ENCODE data around the gene WDR7.

WDR7 gene

GRCh38 chr18:56716692-56717146 lies 65.6 kb downstream of the WDR7 start:
- POLR2A ChIA-PET, result no interaction called here

GRCh38 chr18:56721031-56721430 lies 69.9 kb downstream of the WDR7 start:
- DNase-seq (ENCODE audit: extremely low spot score), result no peak
- POLR2A ChIA-PET, result no interaction called here
- CTCF ChIA-PET, result no interaction called here
- no peak for TF ChIP-seq TARDBP (IDR thresholded peaks at IDR 0.05)
- no peak for TF ChIP-seq LEF1 (IDR thresholded peaks at IDR 0.05; ENCODE audit: borderline replicate concordance)
- no peak for TF ChIP-seq FOXA1 (IDR thresholded peaks at IDR 0.05)
- no peak for TF ChIP-seq PKNOX1 (IDR thresholded peaks at IDR 0.05)
- TF ChIP-seq SUZ12 (IDR thresholded peaks at IDR 0.05), result no peak
- TF ChIP-seq L3MBTL2 (conservative IDR thresholded peaks at IDR 0.05), result no peak
- no peak for TF ChIP-seq CTBP1 (IDR thresholded peaks at IDR 0.05; ENCODE audit: borderline replicate concordance)
- no peak for TF ChIP-seq NFRKB (IDR thresholded peaks at IDR 0.05)
- TF ChIP-seq ZNF384 (IDR thresholded peaks at IDR 0.05), result no peak
- no peak for TF ChIP-seq ARNT (IDR thresholded peaks at IDR 0.05)
- no peak for TF ChIP-seq FOXM1 (IDR thresholded peaks at IDR 0.05; ENCODE audit: borderline replicate concordance)
- TF ChIP-seq HDGF (IDR thresholded peaks at IDR 0.05; ENCODE audit: borderline replicate concordance), result no peak
- TF ChIP-seq BHLHE40 (IDR thresholded peaks at IDR 0.05; ENCODE audit: borderline replicate concordance), result no peak
- TF ChIP-seq SP1 (IDR thresholded peaks at IDR 0.05), result no peak
- no peak for TF ChIP-seq ELF4 (IDR thresholded peaks at IDR 0.05)

More at GRCh38 chr18:56716692-56717146, 65.6 kb downstream of the WDR7 start:
- DNase-seq (ENCODE audit: extremely low spot score), result no peak
- CTCF ChIA-PET, result no interaction called here
- TF ChIP-seq FOXA1 (IDR thresholded peaks at IDR 0.05), result no peak
- TF ChIP-seq BHLHE40 (IDR thresholded peaks at IDR 0.05; ENCODE audit: borderline replicate concordance), result no peak
- no peak for TF ChIP-seq FOXM1 (IDR thresholded peaks at IDR 0.05; ENCODE audit: borderline replicate concordance)
- TF ChIP-seq SP1 (IDR thresholded peaks at IDR 0.05), result no peak
- no peak for TF ChIP-seq ARNT (IDR thresholded peaks at IDR 0.05)
- no peak for TF ChIP-seq PKNOX1 (IDR thresholded peaks at IDR 0.05)
- TF ChIP-seq SUZ12 (IDR thresholded peaks at IDR 0.05), result no peak
- no peak for TF ChIP-seq LEF1 (IDR thresholded peaks at IDR 0.05; ENCODE audit: borderline replicate concordance)
- TF ChIP-seq CTBP1 (IDR thresholded peaks at IDR 0.05; ENCODE audit: borderline replicate concordance), result no peak
- no peak for TF ChIP-seq HDGF (IDR thresholded peaks at IDR 0.05; ENCODE audit: borderline replicate concordance)

- CTCF ChIA-PET, result no interaction called here
- TF ChIP-seq NFRKB (IDR thresholded peaks at IDR 0.05) (no peak), BHLHE40 (IDR thresholded peaks at IDR 0.05; ENCODE audit: borderline replicate concordance) (no peak), HDGF (IDR thresholded peaks at IDR 0.05; ENCODE audit: borderline replicate concordance) (no peak), LEF1 (IDR thresholded peaks at IDR 0.05; ENCODE audit: borderline replicate concordance) (no peak), ELF4 (IDR thresholded peaks at IDR 0.05) (no peak), ZNF384 (IDR thresholded peaks at IDR 0.05) (no peak), SUZ12 (IDR thresholded peaks at IDR 0.05) (no peak), FOXM1 (IDR thresholded peaks at IDR 0.05; ENCODE audit: borderline replicate concordance) (no peak), ARNT (IDR thresholded peaks at IDR 0.05) (no peak), CTBP1 (IDR thresholded peaks at IDR 0.05; ENCODE audit: borderline replicate concordance) (no peak), L3MBTL2 (conservative IDR thresholded peaks at IDR 0.05) (no peak), FOXK2 (IDR thresholded peaks at IDR 0.05) (no peak), TARDBP (IDR thresholded peaks at IDR 0.05) (no peak), FOXA1 (IDR thresholded peaks at IDR 0.05) (no peak), PKNOX1 (IDR thresholded peaks at IDR 0.05) (no peak), SP1 (IDR thresholded peaks at IDR 0.05) (no peak)
- no peak for DNase-seq (ENCODE audit: extremely low spot score)
- POLR2A ChIA-PET, result no interaction called here
Measured at GRCh38 chr18:56721491-56721890, 70.3 kb downstream of the WDR7 start.

GRCh38 chr18:56722518-56722917 lies 71.4 kb downstream of the WDR7 start:
- ChIA-PET POLR2A (no interaction called here), CTCF (no interaction called here)
- no peak for TF ChIP-seq L3MBTL2 (conservative IDR thresholded peaks at IDR 0.05)
- TF ChIP-seq CTBP1 (IDR thresholded peaks at IDR 0.05; ENCODE audit: borderline replicate concordance), result no peak
- no peak for TF ChIP-seq BHLHE40 (IDR thresholded peaks at IDR 0.05; ENCODE audit: borderline replicate concordance)
- TF ChIP-seq FOXM1 (IDR thresholded peaks at IDR 0.05; ENCODE audit: borderline replicate concordance), result no peak
- TF ChIP-seq SP1 (IDR thresholded peaks at IDR 0.05), result no peak
- no peak for TF ChIP-seq ZNF384 (IDR thresholded peaks at IDR 0.05)
- TF ChIP-seq TARDBP (IDR thresholded peaks at IDR 0.05), result no peak
- no peak for TF ChIP-seq HDGF (IDR thresholded peaks at IDR 0.05; ENCODE audit: borderline replicate concordance)
- no peak for TF ChIP-seq FOXK2 (IDR thresholded peaks at IDR 0.05)
- TF ChIP-seq PKNOX1 (IDR thresholded peaks at IDR 0.05), result no peak
- no peak for TF ChIP-seq FOXA1 (IDR thresholded peaks at IDR 0.05)
- TF ChIP-seq ARNT (IDR thresholded peaks at IDR 0.05), result no peak
- no peak for TF ChIP-seq NFRKB (IDR thresholded peaks at IDR 0.05)
- no peak for TF ChIP-seq LEF1 (IDR thresholded peaks at IDR 0.05; ENCODE audit: borderline replicate concordance)
- DNase-seq (ENCODE audit: extremely low spot score), result no peak

GRCh38 chr18:56723068-56723467 lies 71.9 kb downstream of the WDR7 start:
- TF ChIP-seq HDGF (IDR thresholded peaks at IDR 0.05; ENCODE audit: borderline replicate concordance), result no peak
- CTCF ChIA-PET, result no interaction called here
- POLR2A ChIA-PET, result no interaction called here
- no peak for DNase-seq (ENCODE audit: extremely low spot score)

GRCh38 chr18:56723706-56724105 lies 72.5 kb downstream of the WDR7 start:
- no peak for TF ChIP-seq LEF1 (IDR thresholded peaks at IDR 0.05; ENCODE audit: borderline replicate concordance)
- no peak for TF ChIP-seq SP1 (IDR thresholded peaks at IDR 0.05)
- ChIA-PET POLR2A (no interaction called here), CTCF (no interaction called here)
- no peak for DNase-seq (ENCODE audit: extremely low spot score)
